GM23338 (cell line): ENCODE measurements around the gene SPA17. TPM values are rescaled to one million over a fixed set of nuclear protein-coding genes. Genes with fewer than 3 reads are reported as not detected.

ENCODE experiments used
- polyA plus RNA-seq: library from polyadenylated mRNA; unstranded; fragments of >200 nt; fragmentation: Nextera tagmentation; extraction: Ambion mirVana; gene quantifications from 2 replicates; pipeline ENCODE4 v1.2.1, GENCODE V29; 2016
- small RNA-seq: library from RNA; depleted of rRNA; stranded (forward); fragments of <200 nt; gene quantifications from one replicate; pipeline ENCODE3, GENCODE V24; 2014; ENCODE audit warnings: low replicate concordance
- total RNA-seq: library from RNA; depleted of rRNA; stranded (reverse); fragments of >200 nt; shearing (Covaris generic); gene quantifications from 2 replicates; pipeline ENCODE4 v1.2.3, GENCODE V29; 2014; rRNA removed

SPA17 gene
- total and polyA plus RNA-seq, 2 experiments from 2014 or later: 3.2 to 14.9 TPM

Small RNAs within 50 kb of the gene (small RNA-seq; reads per million reads assigned to genes)
- gene RNA5SP352: not detected

Other genes starting within 250 kb of the SPA17 start
- gene OR8B4, start 249.0 kb upstream of the SPA17 start, total RNA-seq: not detected in 2 replicates
- gene OR8B4, start 249.0 kb upstream of the SPA17 start, polyA plus RNA-seq: not detected in 2 replicates
- gene OR8B8, start 228.2 kb upstream of the SPA17 start, total RNA-seq: not detected in 2 replicates
- not detected in 2 replicates for gene OR8B8, start 228.2 kb upstream of the SPA17 start, polyA plus RNA-seq
- not detected in 2 replicates for gene OR8B12, start 130.2 kb upstream of the SPA17 start, total RNA-seq
- gene OR8B12, start 130.2 kb upstream of the SPA17 start, polyA plus RNA-seq: not detected in 2 replicates
- not detected in 2 replicates for gene OR8A1, start 103.9 kb upstream of the SPA17 start, total RNA-seq
- not detected in 2 replicates for gene OR8A1, start 103.9 kb upstream of the SPA17 start, polyA plus RNA-seq
- not detected in 2 replicates for gene PANX3, start 62.5 kb upstream of the SPA17 start, total RNA-seq
- not detected in 2 replicates for gene PANX3, start 62.5 kb upstream of the SPA17 start, polyA plus RNA-seq
- gene TBRG1, start 51.0 kb upstream of the SPA17 start, total RNA-seq: 20.7 and 24.8 TPM in 2 replicates
- 56.5 and 56.6 TPM in 2 replicates for gene TBRG1, start 51.0 kb upstream of the SPA17 start, polyA plus RNA-seq
- gene SIAE, start 165 bp upstream of the SPA17 start, total RNA-seq: 1.5 and 1.7 TPM in 2 replicates
- 0.85 and 1.1 TPM in 2 replicates for gene SIAE, start 165 bp upstream of the SPA17 start, polyA plus RNA-seq
- 0.24 TPM in 1 of 2 replicates, not detected in the other for gene NRGN, start 66.0 kb downstream of the SPA17 start, total RNA-seq
- gene NRGN, start 66.0 kb downstream of the SPA17 start, polyA plus RNA-seq: 0.61 TPM in 2 replicates
- not detected in 2 replicates for gene VSIG2, start 78.4 kb downstream of the SPA17 start, total RNA-seq
- gene VSIG2, start 78.4 kb downstream of the SPA17 start, polyA plus RNA-seq: 0.19 TPM in 1 of 2 replicates, not detected in the other
- gene ESAM, start 88.4 kb downstream of the SPA17 start, total RNA-seq: not detected in 2 replicates
- 0.32 and 0.50 TPM in 2 replicates for gene ESAM, start 88.4 kb downstream of the SPA17 start, polyA plus RNA-seq
- gene MSANTD2, start 126.5 kb downstream of the SPA17 start, total RNA-seq: 34.4 and 39.5 TPM in 2 replicates
- 15.3 and 18.7 TPM in 2 replicates for gene MSANTD2, start 126.5 kb downstream of the SPA17 start, polyA plus RNA-seq
- gene ROBO3, start 191.5 kb downstream of the SPA17 start, total RNA-seq: 8.0 and 17.0 TPM in 2 replicates
- 21.0 and 21.4 TPM in 2 replicates for gene ROBO3, start 191.5 kb downstream of the SPA17 start, polyA plus RNA-seq
- not detected in 2 replicates for gene ROBO4, start 224.0 kb downstream of the SPA17 start, total RNA-seq
- gene ROBO4, start 224.0 kb downstream of the SPA17 start, polyA plus RNA-seq: 0.28 TPM in 1 of 2 replicates, not detected in the other
- gene HEPN1, start 245.3 kb downstream of the SPA17 start, total RNA-seq: not detected in 2 replicates
- gene HEPN1, start 245.3 kb downstream of the SPA17 start, polyA plus RNA-seq: not detected in 2 replicates